K562 (cell line): ENCODE results near the gene TCF25. TPM values are rescaled to one million over a fixed set of nuclear protein-coding genes. Genes with fewer than 3 reads are reported as not detected.

ENCODE experiments used
- ATAC-seq: fragments of 200-7000 bp; cut with Tn5 transposase; 3 replicates; pipeline ENCODE4 v1.9.1; 2020; ENCODE audit warnings: moderate library complexity
- BruUV-seq: library from RNA; stranded (reverse); fragments of 400-500 nt; replicated peaks from 2 replicates; lab custom pipeline; 2021; lab: Mats Ljungman, UMichigan
- CTCF ChIA-PET: fragments of 300-600 bp; formaldehyde crosslinking; extraction: SDS; loops from one replicate; lab custom pipeline; 2021; ENCODE audit warnings: low intra/inter-chr PET ratio; lab: Yijun Ruan, JAX
- POLR2A ChIA-PET: fragments of 300-600, 350-650 bp; sonication (Branson Sonifier 250); formaldehyde crosslinking; extraction: SDS; loops from one replicate; lab custom pipeline; 2021; ENCODE audit warnings: antibody characterized with exemption, inconsistent platforms; lab: Yijun Ruan, JAX
- DNase-seq, 4 experiments: peaks; one replicate each; pipeline versions ENCODE4 v3.0.0 to v3.0.0-alpha.2; 2011 to 2018; ENCODE audit warnings: low spot score in 3 of 4, mixed read lengths in 3 of 4; ENCODE audit errors: extremely low read depth in 1 of 4
- FAIRE-seq: peaks from 2 replicates; lab custom pipeline; 2011; peaks lifted over from hg19 to GRCh38; lab: Jason Lieb, UNC
- H2AFZ ChIP-seq: 2 replicates; pipeline ENCODE4 v1.6.0; 2011; ENCODE audit warnings: low read depth, low read length, control low read depth, inconsistent platforms
- H3K27ac ChIP-seq: fragments of 200-600 bp; 3 replicates; pipeline ENCODE4 v1.8.0; 2011; ENCODE audit warnings: low read depth, mild to moderate bottlenecking, control low read depth, inconsistent platforms, low read length, moderate library complexity, mixed read lengths; ENCODE audit errors: extremely low read depth
- H3K27me3 ChIP-seq, 2 experiments: fragments of 300-600 bp in 1 of 2; 2 replicates in 1 of 2; 3 replicates in 1 of 2; pipeline versions ENCODE4 v1.6.0 to v1.8.0; 2011; ENCODE audit warnings: inconsistent platforms in 2 of 2, low read length in 2 of 2, mild to moderate bottlenecking in 1 of 2, mixed read lengths in 1 of 2, moderate library complexity in 1 of 2; ENCODE audit not compliant: control insufficient read depth in 2 of 2, insufficient read depth in 2 of 2
- H3K36me3 ChIP-seq: fragments of 300-600 bp; 3 replicates; pipeline ENCODE4 v1.8.0; 2011; ENCODE audit warnings: mild to moderate bottlenecking, low read length, inconsistent platforms; ENCODE audit not compliant: control insufficient read depth, insufficient read depth
- H3K4me1 ChIP-seq, 2 experiments: fragments of 200-600 bp in 1 of 2; replicated peaks in 1 of 2; 2 replicates in 1 of 2; 3 replicates in 1 of 2; pipeline versions ENCODE4 v1.5.1 to v1.8.0; 2011; ENCODE audit warnings: inconsistent platforms in 2 of 2, low read length in 2 of 2, mild to moderate bottlenecking in 1 of 2, mixed read lengths in 1 of 2, moderate library complexity in 1 of 2; ENCODE audit not compliant: control insufficient read depth in 2 of 2, insufficient read depth in 2 of 2
- H3K4me2 ChIP-seq: 2 replicates; pipeline ENCODE4 v1.6.1; 2011; ENCODE audit warnings: low read length, control low read depth, inconsistent platforms, mixed read lengths; ENCODE audit not compliant: insufficient read depth
- H3K4me3 ChIP-seq: fragments of 200-600 bp; sonication (generic), shearing (Covaris generic); 2 replicates; pipeline ENCODE4 v1.5.1; 2016; ENCODE audit warnings: control low read depth, inconsistent platforms
- H3K79me2 ChIP-seq: fragments of 200-600 bp; 3 replicates; pipeline ENCODE4 v1.8.0; 2011; ENCODE audit warnings: low read length, inconsistent platforms; ENCODE audit not compliant: control insufficient read depth, insufficient read depth
- H3K9ac ChIP-seq, 2 experiments: 2 replicates each; pipeline versions ENCODE4 v1.6.0 to v1.6.1; 2011; ENCODE audit warnings: low read depth in 2 of 2, low read length in 2 of 2, control low read depth in 1 of 2, inconsistent platforms in 1 of 2, mild to moderate bottlenecking in 1 of 2, mixed read lengths in 1 of 2; ENCODE audit not compliant: insufficient read depth in 1 of 2
- H3K9me1 ChIP-seq: one replicate; pipeline ENCODE4 v1.6.0; 2011; ENCODE audit warnings: inconsistent platforms, mild to moderate bottlenecking, low read length, moderate library complexity; ENCODE audit not compliant: control insufficient read depth, insufficient read depth
- H3K9me3 ChIP-seq: replicated peaks from 2 replicates; pipeline ENCODE4 v1.5.1; 2011; ENCODE audit warnings: low read depth, low read length, inconsistent platforms; ENCODE audit not compliant: control insufficient read depth, insufficient read depth
- H4K20me1 ChIP-seq: replicated peaks from 2 replicates; pipeline ENCODE4 v1.6.1; 2011; ENCODE audit warnings: low read length, inconsistent platforms, mixed read lengths; ENCODE audit not compliant: control insufficient read depth, insufficient read depth
- EHMT2 ChIP-seq: fragments of 450-650 bp; IDR thresholded peaks from 2 replicates; pipeline ENCODE4 v1.6.1; 2018; ENCODE audit warnings: antibody characterized with exemption
- FOS ChIP-seq: IDR thresholded peaks from 3 replicates; pipeline ENCODE4 v1.6.1; 2011; ENCODE audit not compliant: insufficient read length; ENCODE audit errors: extremely low read depth
- POLR2G ChIP-seq: fragments of 200-400 bp; formaldehyde crosslinking; IDR thresholded peaks from 2 replicates; pipeline ENCODE4 v1.6.1; 2017; ENCODE audit warnings: low read depth, mild to moderate bottlenecking, antibody characterized with exemption, low read length, moderate library complexity
- SMARCB1 ChIP-seq: IDR thresholded peaks from 2 replicates; pipeline ENCODE4 v1.6.1; 2011; ENCODE audit warnings: improper control_type of control experiment, low read depth; ENCODE audit not compliant: insufficient read length
- TFE3 ChIP-seq: fragments of 450-650 bp; formaldehyde crosslinking; IDR thresholded peaks from 2 replicates; pipeline ENCODE4 v1.4.0; 2020; ENCODE audit warnings: mild to moderate bottlenecking, mixed read lengths
- ZBTB9 ChIP-seq: fragments of 450-650 bp; formaldehyde crosslinking; IDR thresholded peaks from 2 replicates; pipeline ENCODE4 v1.4.0; 2020; ENCODE audit warnings: mild to moderate bottlenecking, moderate library complexity
- WGBS: fragments of 100-300 bp; shearing (Covaris generic); methylation state at CpG from one replicate; pipeline ENCODE4 v1.1.6; 2016; ENCODE audit warnings: low coverage, mixed read lengths; ENCODE audit not compliant: insufficient coverage; ENCODE audit errors: missing lambda C conversion rate; 5-methylcytosine and 5-hydroxymethylcytosine counted together
- in situ Hi-C: fragments of 300-500 bp; cut with MboI; formaldehyde crosslinking; loops from 4 replicates; pipeline ENCODE4 v1.15.0; 2018; ENCODE audit warnings: inconsistent platforms, mixed read lengths
- intact Hi-C: fragments of 100-400 bp; cut with micrococcal nuclease; formaldehyde crosslinking; loops from 2 replicates; pipeline ENCODE4 v1.14.2; 2022
- polyA plus RNA-seq, 8 experiments: library from polyadenylated mRNA; depleted of rRNA in 4 of 8; stranded (reverse) in 5 of 8; unstranded in 3 of 8; fragments of >200 nt; fragmentation: Nextera tagmentation in 2 of 8; fragmentation: Illumina TruSeq in 1 of 8; extraction: Ambion mirVana in 2 of 8; extraction: Trizol in 1 of 8; gene quantifications; 2 replicates each; pipeline versions ENCODE4 v1.2.1 to v1.2.3, GENCODE V29; 2011 to 2014; ENCODE audit warnings: inconsistent platforms in 1 of 8, missing spikeins in 1 of 8
- total RNA-seq, 7 experiments: library from RNA; depleted of rRNA in 6 of 7; stranded (reverse); fragments of >200 nt in 6 of 7; fragmentation: Illumina TruSeq in 2 of 7; extraction: Trizol in 2 of 7; gene quantifications; 2 replicates each; pipeline versions ENCODE4 v1.2.1 to v1.2.3, GENCODE V29; 2011 to 2021; ENCODE audit warnings: low replicate concordance in 1 of 7
- TF ChIP-seq, protein P1 (sequence below): sonication (generic); formaldehyde crosslinking; IDR thresholded peaks from 2 replicates; pipeline ENCODE4 v1.8.0; 2022; ENCODE audit warnings: mild to moderate bottlenecking, missing genetic modification reagents

Gene TCF25
- total and polyA plus RNA-seq, 9 of the 15 experiments (the other 6 are each of a cell fraction or from before 2014, with no cell fraction given) = 9.0 to 154 (median 83.8) TPM

GRCh38 chr16:89892055-89892630 lies 18.8 kb downstream of the TCF25 start:
- Histone ChIP-seq H3K27me3 (no peaks in the 10 kb centered on the region), H3K4me3 (no peak overlapping the region), H3K79me2 (no peaks in the 10 kb centered on the region), H3K4me2 (no peak overlapping the region), H3K4me1 (peaks cover 0 to 9% of the 10 kb centered on the region in 2 experiments; a peak in 1 of 5 replicates), H2AFZ (no peak overlapping the region), H4K20me1 (no peaks in the 10 kb centered on the region), H3K9ac (peak overlapping the region in 1 of 2 experiments; percentile 18; a peak in 1 of 4 replicates), H3K36me3 (peaks cover 88% of the 10 kb centered on the region; the same call in 2 of the 3 replicates), H3K9me1 (no peaks in the 10 kb centered on the region), H3K9me3 (no peaks in the 10 kb centered on the region), H3K27ac (no peak overlapping the region)
- FAIRE-seq (no peak), ATAC-seq (peak; percentile 28; the same call in 2 of the 3 replicates), DNase-seq (no peak)
- TF ChIP-seq EHMT2 (no peak), POLR2G (peak; percentile 39; the same call in 1 of the 2 replicates)
- in situ Hi-C loops = no loop called here
- WGBS = 90% methylated on average over 13 of the region's 18 CpGs
- intact Hi-C loops = no loop called here
- BruUV-seq = no TSS peak
- ChIA-PET CTCF (no interaction called here), POLR2A (interaction anchor here (0.6 kb wide), 1 partner anchor 57 kb away, joined by 5 read pairs; no protein-coding TSS in a partner anchor)

- FAIRE-seq (no peak), DNase-seq (no peak), ATAC-seq (no peak)
- no peak overlapping the region for H2AFZ ChIP-seq
- H3K27me3 ChIP-seq = no peaks in the 10 kb centered on the region
- H3K9me3 ChIP-seq = no peaks in the 10 kb centered on the region
- H3K9ac ChIP-seq = no peak overlapping the region
- H3K9me1 ChIP-seq = no peaks in the 10 kb centered on the region
- H3K79me2 ChIP-seq = no peaks in the 10 kb centered on the region
- WGBS = 98% methylated on average over 8 of the region's 9 CpGs
- BruUV-seq = no TSS peak
- intact Hi-C loops = no loop called here
- H3K4me1 ChIP-seq = peaks cover 0 to 9% of the 10 kb centered on the region in 2 experiments; a peak in 1 of 5 replicates
- H4K20me1 ChIP-seq = no peaks in the 10 kb centered on the region
- H3K4me3 ChIP-seq = no peak overlapping the region
- ChIA-PET POLR2A (interaction anchor here (0.6 to 1.6 kb wide), 3 partner anchors 10 to 57 kb away, joined by 3 to 5 read pairs (median 5); no protein-coding TSS in a partner anchor), CTCF (no interaction called here)
- in situ Hi-C loops = no loop called here
- H3K36me3 ChIP-seq = peaks cover 88% of the 10 kb centered on the region; the same call in 2 of the 3 replicates
- no peak overlapping the region for H3K4me2 ChIP-seq
- no peak overlapping the region for H3K27ac ChIP-seq
- TF ChIP-seq SMARCB1 = no peak
- TF ChIP-seq TFE3 = no peak
- TF ChIP-seq ZBTB9 = no peak
- TF ChIP-seq, protein P1, sequence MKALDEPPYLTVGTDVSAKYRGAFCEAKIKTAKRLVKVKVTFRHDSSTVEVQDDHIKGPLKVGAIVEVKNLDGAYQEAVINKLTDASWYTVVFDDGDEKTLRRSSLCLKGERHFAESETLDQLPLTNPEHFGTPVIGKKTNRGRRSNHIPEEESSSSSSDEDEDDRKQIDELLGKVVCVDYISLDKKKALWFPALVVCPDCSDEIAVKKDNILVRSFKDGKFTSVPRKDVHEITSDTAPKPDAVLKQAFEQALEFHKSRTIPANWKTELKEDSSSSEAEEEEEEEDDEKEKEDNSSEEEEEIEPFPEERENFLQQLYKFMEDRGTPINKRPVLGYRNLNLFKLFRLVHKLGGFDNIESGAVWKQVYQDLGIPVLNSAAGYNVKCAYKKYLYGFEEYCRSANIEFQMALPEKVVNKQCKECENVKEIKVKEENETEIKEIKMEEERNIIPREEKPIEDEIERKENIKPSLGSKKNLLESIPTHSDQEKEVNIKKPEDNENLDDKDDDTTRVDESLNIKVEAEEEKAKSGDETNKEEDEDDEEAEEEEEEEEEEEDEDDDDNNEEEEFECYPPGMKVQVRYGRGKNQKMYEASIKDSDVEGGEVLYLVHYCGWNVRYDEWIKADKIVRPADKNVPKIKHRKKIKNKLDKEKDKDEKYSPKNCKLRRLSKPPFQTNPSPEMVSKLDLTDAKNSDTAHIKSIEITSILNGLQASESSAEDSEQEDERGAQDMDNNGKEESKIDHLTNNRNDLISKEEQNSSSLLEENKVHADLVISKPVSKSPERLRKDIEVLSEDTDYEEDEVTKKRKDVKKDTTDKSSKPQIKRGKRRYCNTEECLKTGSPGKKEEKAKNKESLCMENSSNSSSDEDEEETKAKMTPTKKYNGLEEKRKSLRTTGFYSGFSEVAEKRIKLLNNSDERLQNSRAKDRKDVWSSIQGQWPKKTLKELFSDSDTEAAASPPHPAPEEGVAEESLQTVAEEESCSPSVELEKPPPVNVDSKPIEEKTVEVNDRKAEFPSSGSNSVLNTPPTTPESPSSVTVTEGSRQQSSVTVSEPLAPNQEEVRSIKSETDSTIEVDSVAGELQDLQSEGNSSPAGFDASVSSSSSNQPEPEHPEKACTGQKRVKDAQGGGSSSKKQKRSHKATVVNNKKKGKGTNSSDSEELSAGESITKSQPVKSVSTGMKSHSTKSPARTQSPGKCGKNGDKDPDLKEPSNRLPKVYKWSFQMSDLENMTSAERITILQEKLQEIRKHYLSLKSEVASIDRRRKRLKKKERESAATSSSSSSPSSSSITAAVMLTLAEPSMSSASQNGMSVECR (CRISPR knock-in tag) = no peak
- TF ChIP-seq FOS = no peak
Measured at GRCh38 chr16:89892635-89893034, 19.2 kb downstream of the TCF25 start.
